ENCODE data around the gene DOK4. TPM values are rescaled to one million over a fixed set of nuclear protein-coding genes. Genes with fewer than 3 reads are reported as not detected.

DOK4 gene
- total and polyA plus RNA-seq, 11 donors, result 5.9 to 14.8 (median 7.7) TPM

- Histone ChIP-seq H3K27me3 (peaks cover 0 to 6% (median 0%) of the 10 kb centered on the region in 9 donors), H3K36me3 (peaks cover 0 to 47% (median 40%) of the 10 kb centered on the region in 9 donors), H3K4me3 (no peak overlapping the region), H3K4me1 (peaks cover 5 to 64% (median 40%) of the 10 kb centered on the region in 12 donors), H3K9me3 (no peaks in the 10 kb centered on the region), H3K27ac (peak overlapping the region in 1 of 12 donors; percentile 5)
- ATAC-seq (peak in 3 of 4 donors; percentile 32 to 66 (median 46)), DNase-seq (no peak)
- TF ChIP-seq, protein P1, sequence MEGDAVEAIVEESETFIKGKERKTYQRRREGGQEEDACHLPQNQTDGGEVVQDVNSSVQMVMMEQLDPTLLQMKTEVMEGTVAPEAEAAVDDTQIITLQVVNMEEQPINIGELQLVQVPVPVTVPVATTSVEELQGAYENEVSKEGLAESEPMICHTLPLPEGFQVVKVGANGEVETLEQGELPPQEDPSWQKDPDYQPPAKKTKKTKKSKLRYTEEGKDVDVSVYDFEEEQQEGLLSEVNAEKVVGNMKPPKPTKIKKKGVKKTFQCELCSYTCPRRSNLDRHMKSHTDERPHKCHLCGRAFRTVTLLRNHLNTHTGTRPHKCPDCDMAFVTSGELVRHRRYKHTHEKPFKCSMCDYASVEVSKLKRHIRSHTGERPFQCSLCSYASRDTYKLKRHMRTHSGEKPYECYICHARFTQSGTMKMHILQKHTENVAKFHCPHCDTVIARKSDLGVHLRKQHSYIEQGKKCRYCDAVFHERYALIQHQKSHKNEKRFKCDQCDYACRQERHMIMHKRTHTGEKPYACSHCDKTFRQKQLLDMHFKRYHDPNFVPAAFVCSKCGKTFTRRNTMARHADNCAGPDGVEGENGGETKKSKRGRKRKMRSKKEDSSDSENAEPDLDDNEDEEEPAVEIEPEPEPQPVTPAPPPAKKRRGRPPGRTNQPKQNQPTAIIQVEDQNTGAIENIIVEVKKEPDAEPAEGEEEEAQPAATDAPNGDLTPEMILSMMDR (IDR thresholded peaks at IDR 0.05), result peak; percentile 18 to 65 (median 54)
- TF ChIP-seq POLR2A (IDR thresholded peaks at IDR 0.05), result no peak
- 12 to 28% (median 23%) methylated on average over 7 to 12 of the region's 12 CpGs for WGBS, 4 donors
- intact Hi-C loops (cut with DNase I), result loop anchor here in 7 of 10 donors (5.0 kb wide), 2 partner anchors 36 to 41 kb away; no protein-coding TSS in a partner anchor
Observed at GRCh38 chr16:57475711-57476339, 10.5 kb downstream of the DOK4 start.

- peaks cover 0 to 56% (median 48%) of the 10 kb centered on the region in 9 donors for H3K36me3 ChIP-seq
- intact Hi-C loops (cut with DNase I), result loop anchor here in 8 of 10 donors (5.0 kb wide), 2 partner anchors 37 to 42 kb away; no protein-coding TSS in a partner anchor
- DNase-seq, result no peak
- no peak overlapping the region for H3K27ac ChIP-seq
- H3K4me3 ChIP-seq, result no peak overlapping the region
- no peak for TF ChIP-seq POLR2A (IDR thresholded peaks at IDR 0.05)
- TF ChIP-seq, protein P1 (IDR thresholded peaks at IDR 0.05), result no peak
- H3K4me1 ChIP-seq, result peaks cover 2 to 64% (median 38%) of the 10 kb centered on the region in 12 donors
- H3K9me3 ChIP-seq, result no peaks in the 10 kb centered on the region
- WGBS, 4 donors, result 87 to 92% (median 88%) methylated on average over 30 of the region's 30 CpGs
- peaks cover 0 to 6% (median 0%) of the 10 kb centered on the region in 9 donors for H3K27me3 ChIP-seq
- no peak for ATAC-seq
Observed at GRCh38 chr16:57474671-57475661, 11.3 kb downstream of the DOK4 start.

GRCh38 chr16:57473906-57474305, 12.4 kb downstream of the DOK4 start:
- intact Hi-C loops (cut with DNase I), result loop anchor here in 1 of 10 donors (5.0 kb wide), 1 partner anchor 43 kb away; no protein-coding TSS in a partner anchor
- ATAC-seq (no peak), DNase-seq (no peak)
- no peak overlapping the region for H3K4me3 ChIP-seq
- no peak overlapping the region for H3K27ac ChIP-seq
- peaks cover 2 to 58% (median 33%) of the 10 kb centered on the region in 12 donors for H3K4me1 ChIP-seq
- no peak for TF ChIP-seq POLR2A (IDR thresholded peaks at IDR 0.05)
- TF ChIP-seq, protein P1 (IDR thresholded peaks at IDR 0.05), result no peak
- 82 to 87% (median 85%) methylated on average over 8 of the region's 8 CpGs for WGBS, 4 donors
- peaks cover 0 to 66% (median 59%) of the 10 kb centered on the region in 9 donors for H3K36me3 ChIP-seq
- H3K27me3 ChIP-seq, result peaks cover 0 to under 1% (median 0%) of the 10 kb centered on the region in 9 donors
- no peaks in the 10 kb centered on the region for H3K9me3 ChIP-seq

Measured in heart left ventricle (tissue), 16 donors.